ENCODE data around the gene GRIA1. TPM values are rescaled to one million over a fixed set of nuclear protein-coding genes. Genes with fewer than 3 reads are reported as not detected.

Gene GRIA1
- total and polyA plus RNA-seq, 9 donors: 0.11 to 1.4 (median 0.34) TPM; not detected in 2

GRCh38 chr5:153572411-153573145 is 82.1 kb downstream of the GRIA1 start:
- 78 to 85% (median 83%) methylated on average over 8 of the region's 8 CpGs for WGBS, 3 donors
- TF ChIP-seq CTCF (IDR thresholded peaks at IDR 0.05) (no peak), EP300 (IDR thresholded peaks at IDR 0.05) (no peak), POLR2A (IDR thresholded peaks at IDR 0.05) (no peak)
- Histone ChIP-seq H3K36me3 (no peaks in the 10 kb centered on the region), H3K4me1 (ENCODE audit: insufficient read depth) (no peaks in the 10 kb centered on the region), H3K27ac (no peak overlapping the region), H3K27me3 (no peaks in the 10 kb centered on the region), H3K4me3 (no peak overlapping the region), H3K9me3 (no peaks in the 10 kb centered on the region)
- intact Hi-C loops (cut with DNase I): no loop called here
- DNase-seq: no peak

GRCh38 chr5:153573326-153574033 is 83.0 kb downstream of the GRIA1 start:
- no peak overlapping the region for H3K27ac ChIP-seq
- no peak overlapping the region for H3K4me3 ChIP-seq
- no peak for TF ChIP-seq CTCF (IDR thresholded peaks at IDR 0.05)
- no peak for TF ChIP-seq POLR2A (IDR thresholded peaks at IDR 0.05)
- no peak for TF ChIP-seq EP300 (IDR thresholded peaks at IDR 0.05)
- 58 to 66% (median 59%) methylated on average over 4 of the region's 4 CpGs for WGBS, 3 donors
- intact Hi-C loops (cut with DNase I): no loop called here
- no peaks in the 10 kb centered on the region for H3K9me3 ChIP-seq
- H3K27me3 ChIP-seq: no peaks in the 10 kb centered on the region
- H3K36me3 ChIP-seq: no peaks in the 10 kb centered on the region
- H3K4me1 ChIP-seq (ENCODE audit: insufficient read depth): no peaks in the 10 kb centered on the region
- DNase-seq: no peak

- no peak for TF ChIP-seq CTCF (IDR thresholded peaks at IDR 0.05)
- TF ChIP-seq EP300 (IDR thresholded peaks at IDR 0.05): no peak
- TF ChIP-seq POLR2A (IDR thresholded peaks at IDR 0.05): no peak
- 43 to 63% (median 46%) methylated on average over 4 of the region's 4 CpGs for WGBS, 3 donors
- intact Hi-C loops (cut with DNase I): no loop called here
- no peak overlapping the region for H3K4me3 ChIP-seq
- DNase-seq: no peak
- no peaks in the 10 kb centered on the region for H3K9me3 ChIP-seq
- no peaks in the 10 kb centered on the region for H3K36me3 ChIP-seq
- no peaks in the 10 kb centered on the region for H3K4me1 ChIP-seq (ENCODE audit: insufficient read depth)
- no peak overlapping the region for H3K27ac ChIP-seq
- H3K27me3 ChIP-seq: no peaks in the 10 kb centered on the region
Measured at GRCh38 chr5:153584126-153584959, 93.9 kb downstream of the GRIA1 start.

- Histone ChIP-seq H3K4me3 (no peak overlapping the region), H3K36me3 (no peaks in the 10 kb centered on the region), H3K27ac (no peak overlapping the region), H3K4me1 (ENCODE audit: insufficient read depth) (no peaks in the 10 kb centered on the region), H3K9me3 (no peaks in the 10 kb centered on the region), H3K27me3 (no peaks in the 10 kb centered on the region)
- intact Hi-C loops (cut with DNase I): no loop called here
- DNase-seq: no peak
- 82 to 84% (median 82%) methylated on average over 3 of the region's 3 CpGs for WGBS, 3 donors
- TF ChIP-seq POLR2A (IDR thresholded peaks at IDR 0.05) (no peak), CTCF (IDR thresholded peaks at IDR 0.05) (no peak), EP300 (IDR thresholded peaks at IDR 0.05) (no peak)
Measured at GRCh38 chr5:153584960-153585359, 94.5 kb downstream of the GRIA1 start.
